Mesenchymal stem cell (in vitro differentiated cells and primary cell): ENCODE data around the gene KANSL3.

Source experiments
- DNase-seq: peaks from one replicate; pipeline ENCODE4 v3.0.0-alpha.2; 2013
- H2AFZ ChIP-seq: one replicate; pipeline ENCODE4 v1.6.1; 2013; ENCODE audit warnings: low read depth, mild to moderate bottlenecking, control low read depth, inconsistent platforms, low read length, moderate library complexity
- H2AK5ac ChIP-seq: 2 replicates; pipeline ENCODE4 v1.6.1; 2013; ENCODE audit warnings: low read length, moderate library complexity, mild to moderate bottlenecking, inconsistent platforms; ENCODE audit not compliant: severe bottlenecking
- H2BK120ac ChIP-seq: one replicate; pipeline ENCODE4 v1.6.1; 2013; ENCODE audit warnings: low read depth, mild to moderate bottlenecking, inconsistent platforms, low read length, moderate library complexity
- H2BK12ac ChIP-seq, 2 experiments: one replicate each; pipeline ENCODE4 v1.6.1; 2013; ENCODE audit warnings: inconsistent platforms in 2 of 2, low read length in 2 of 2, mild to moderate bottlenecking in 2 of 2, moderate library complexity in 2 of 2, control low read depth in 1 of 2
- H2BK15ac ChIP-seq: one replicate; pipeline ENCODE4 v1.6.1; 2013; ENCODE audit warnings: mild to moderate bottlenecking, low read depth, inconsistent platforms; ENCODE audit not compliant: poor library complexity, severe bottlenecking
- H2BK5ac ChIP-seq: 2 replicates; pipeline ENCODE4 v1.6.1; 2013; ENCODE audit warnings: low read depth, mild to moderate bottlenecking, low read length, control low read depth, inconsistent platforms; ENCODE audit not compliant: poor library complexity, severe bottlenecking
- H3K14ac ChIP-seq, 2 experiments: one replicate each; pipeline ENCODE4 v1.6.1; 2013; ENCODE audit warnings: inconsistent platforms in 2 of 2, low read length in 2 of 2, control low read depth in 1 of 2, mild to moderate bottlenecking in 1 of 2, moderate library complexity in 1 of 2
- H3K18ac ChIP-seq, 2 experiments: one replicate each; pipeline ENCODE4 v1.6.1; 2013; ENCODE audit warnings: inconsistent platforms in 2 of 2, low read length in 2 of 2, control low read depth in 1 of 2, low read depth in 1 of 2, mild to moderate bottlenecking in 1 of 2
- H3K23ac ChIP-seq, 2 experiments: one replicate each; pipeline ENCODE4 v1.6.1; 2013; ENCODE audit warnings: inconsistent platforms in 2 of 2, low read length in 2 of 2, mild to moderate bottlenecking in 2 of 2, moderate library complexity in 2 of 2, control low read depth in 1 of 2
- H3K27ac ChIP-seq: 2 replicates; pipeline ENCODE4 v1.5.1; 2013; ENCODE audit warnings: mild to moderate bottlenecking, moderate library complexity, low read length, control low read depth, inconsistent platforms; ENCODE audit not compliant: poor library complexity, severe bottlenecking
- H3K27me3 ChIP-seq, 2 experiments: 2 replicates each; pipeline versions ENCODE4 v1.6.1 to v1.7.0; 2013; ENCODE audit warnings: low read length in 2 of 2, mild to moderate bottlenecking in 2 of 2, moderate library complexity in 2 of 2, control low read depth in 1 of 2, inconsistent platforms in 1 of 2; ENCODE audit not compliant: control insufficient read depth in 1 of 2, insufficient read depth in 1 of 2
- H3K36me3 ChIP-seq, 2 experiments: 2 replicates each; pipeline versions ENCODE4 v1.6.1 to v1.7.0; 2013; ENCODE audit warnings: low read length in 2 of 2, control low read depth in 1 of 2, inconsistent platforms in 1 of 2, low read depth in 1 of 2, mild to moderate bottlenecking in 1 of 2; ENCODE audit not compliant: insufficient read depth in 2 of 2, control insufficient read depth in 1 of 2
- H3K4ac ChIP-seq, 2 experiments: one replicate each; pipeline ENCODE4 v1.6.1; 2013; ENCODE audit warnings: inconsistent platforms in 2 of 2, low read length in 2 of 2, mild to moderate bottlenecking in 2 of 2, moderate library complexity in 2 of 2, control low read depth in 1 of 2, low read depth in 1 of 2
- H3K4me1 ChIP-seq: 2 replicates; pipeline ENCODE4 v1.6.1; 2013; ENCODE audit warnings: low read depth, low read length, control low read depth; ENCODE audit not compliant: control insufficient read depth, insufficient read depth
- H3K4me2 ChIP-seq: 2 replicates; pipeline ENCODE4 v1.6.1; 2013; ENCODE audit warnings: low read length, mild to moderate bottlenecking, inconsistent platforms; ENCODE audit not compliant: poor library complexity, severe bottlenecking
- H3K4me3 ChIP-seq, 2 experiments: 2 replicates each; pipeline versions ENCODE4 v1.5.1 to v1.7.0; 2013; ENCODE audit warnings: low read length in 2 of 2, mild to moderate bottlenecking in 2 of 2, control low read depth in 1 of 2, low read depth in 1 of 2; ENCODE audit not compliant: insufficient read depth in 1 of 2
- H3K79me1 ChIP-seq: replicated peaks from 2 replicates; pipeline ENCODE4 v1.6.1; 2013; ENCODE audit warnings: mild to moderate bottlenecking, control low read depth, low read length, inconsistent platforms; ENCODE audit not compliant: poor library complexity, severe bottlenecking
- H3K9ac ChIP-seq: 2 replicates; pipeline ENCODE4 v1.7.0; 2013; ENCODE audit warnings: mild to moderate bottlenecking, low read length, moderate library complexity
- H3K9me3 ChIP-seq: 2 replicates; pipeline ENCODE4 v1.7.0; 2013; ENCODE audit warnings: mild to moderate bottlenecking, low read length; ENCODE audit not compliant: control insufficient read depth
- H4K8ac ChIP-seq: one replicate; pipeline ENCODE4 v1.6.1; 2013; ENCODE audit warnings: inconsistent platforms, mild to moderate bottlenecking, low read length, moderate library complexity
- H4K91ac ChIP-seq: one replicate; pipeline ENCODE4 v1.6.1; 2013; ENCODE audit warnings: mild to moderate bottlenecking, low read length, inconsistent platforms
- WGBS: methylation state at CpG from one replicate; pipeline ENCODE4 v1.1.7; 2013; ENCODE audit warnings: mixed read lengths; 5-methylcytosine and 5-hydroxymethylcytosine counted together

The KANSL3 gene

GRCh38 chr2:96549967-96550786 is 87.9 kb downstream of the KANSL3 start:
- Histone ChIP-seq H2BK12ac (no peak overlapping the region), H3K4me2 (no peak overlapping the region), H3K36me3 (peaks cover 51 to 53% of the 10 kb centered on the region in 2 experiments), H3K4me1 (peaks cover 10% of the 10 kb centered on the region), H3K14ac (no peak overlapping the region), H3K18ac (no peak overlapping the region), H2BK5ac (no peak overlapping the region), H3K4ac (no peak overlapping the region), H3K23ac (no peak overlapping the region), H2AK5ac (no peak overlapping the region), H2BK15ac (no peak overlapping the region), H3K9ac (no peak overlapping the region), H4K91ac (no peak overlapping the region), H3K27ac (no peak overlapping the region), H2BK120ac (no peak overlapping the region), H3K79me1 (peaks cover 4% of the 10 kb centered on the region), H3K4me3 (no peak overlapping the region), H3K27me3 (no peaks in the 10 kb centered on the region), H2AFZ (no peak overlapping the region), H4K8ac (no peak overlapping the region), H3K9me3 (no peaks in the 10 kb centered on the region)
- no peak for DNase-seq
- WGBS = 80% methylated on average over 53 of the region's 61 CpGs

GRCh38 chr2:96549466-96549785 is 88.7 kb downstream of the KANSL3 start:
- H2BK12ac ChIP-seq = no peak overlapping the region

GRCh38 chr2:96548558-96549465 is 89.3 kb downstream of the KANSL3 start:
- no peak overlapping the region for H4K91ac ChIP-seq
- no peaks in the 10 kb centered on the region for H3K4me1 ChIP-seq
- no peak overlapping the region for H3K18ac ChIP-seq
- H2BK120ac ChIP-seq = no peak overlapping the region
- H2BK5ac ChIP-seq = no peak overlapping the region
- no peaks in the 10 kb centered on the region for H3K9me3 ChIP-seq
- no peak overlapping the region for H3K27ac ChIP-seq
- H2BK12ac ChIP-seq = no peak overlapping the region
- H3K14ac ChIP-seq = no peak overlapping the region
- no peak overlapping the region for H4K8ac ChIP-seq
- DNase-seq = no peak
- H3K27me3 ChIP-seq = no peaks in the 10 kb centered on the region
- H3K4me3 ChIP-seq = no peak overlapping the region
- no peak overlapping the region for H2AK5ac ChIP-seq
- no peak overlapping the region for H3K23ac ChIP-seq
- no peak overlapping the region for H2AFZ ChIP-seq
- no peak overlapping the region for H3K4ac ChIP-seq
- peaks cover 51 to 53% of the 10 kb centered on the region in 2 experiments for H3K36me3 ChIP-seq
- H3K4me2 ChIP-seq = no peak overlapping the region
- peaks cover 9% of the 10 kb centered on the region for H3K79me1 ChIP-seq
- 84% methylated on average over 23 of the region's 24 CpGs for WGBS
- no peak overlapping the region for H3K9ac ChIP-seq
- H2BK15ac ChIP-seq = no peak overlapping the region

More at GRCh38 chr2:96549466-96549785, 88.7 kb downstream of the KANSL3 start:
- Histone ChIP-seq H3K9ac (no peak overlapping the region), H3K14ac (no peak overlapping the region), H2AK5ac (no peak overlapping the region), H3K23ac (no peak overlapping the region), H3K27me3 (no peaks in the 10 kb centered on the region), H3K36me3 (peaks cover 51 to 53% of the 10 kb centered on the region in 2 experiments), H3K4me3 (no peak overlapping the region), H4K91ac (no peak overlapping the region), H3K18ac (no peak overlapping the region), H3K4me2 (no peak overlapping the region), H2BK120ac (no peak overlapping the region), H3K79me1 (peaks cover 7% of the 10 kb centered on the region), H3K9me3 (no peaks in the 10 kb centered on the region), H3K27ac (no peak overlapping the region), H2BK5ac (no peak overlapping the region), H3K4me1 (peaks cover 3% of the 10 kb centered on the region), H2AFZ (no peak overlapping the region), H2BK15ac (no peak overlapping the region), H3K4ac (no peak overlapping the region), H4K8ac (no peak overlapping the region)
- 92% methylated on average over 3 of the region's 4 CpGs for WGBS
- no peak for DNase-seq

DNA sequence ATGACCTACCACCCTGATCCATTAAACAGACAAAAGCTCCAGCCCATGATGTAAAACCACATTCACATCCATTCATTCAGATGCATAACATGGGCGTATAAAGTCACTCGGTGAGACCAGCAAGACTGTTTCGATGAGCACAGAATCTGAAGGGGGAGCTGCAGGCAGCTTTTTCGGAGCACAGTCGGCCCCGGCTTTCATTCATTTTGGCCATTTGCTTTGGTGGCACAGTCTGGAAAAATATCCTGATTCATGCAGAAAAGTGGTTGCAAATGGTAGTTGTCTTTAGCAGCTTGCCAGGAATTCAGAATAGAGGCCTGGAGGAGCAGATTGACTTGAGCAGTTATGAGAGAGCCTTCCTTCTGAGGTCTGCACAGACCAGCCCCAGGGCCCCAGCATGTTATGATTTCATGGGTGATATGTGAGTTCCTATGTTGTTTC is 90.4 kb downstream of the KANSL3 start:
- H2BK120ac ChIP-seq = no peak overlapping the region
- no peak overlapping the region for H3K23ac ChIP-seq
- H3K9me3 ChIP-seq = no peaks in the 10 kb centered on the region
- peaks cover 51 to 56% of the 10 kb centered on the region in 2 experiments for H3K36me3 ChIP-seq
- H3K4ac ChIP-seq = no peak overlapping the region
- no peak overlapping the region for H4K91ac ChIP-seq
- DNase-seq = no peak
- no peak overlapping the region for H3K4me2 ChIP-seq
- H2BK15ac ChIP-seq = no peak overlapping the region
- 81% methylated on average over 6 of the region's 6 CpGs for WGBS
- H2BK12ac ChIP-seq = no peak overlapping the region
- H2BK5ac ChIP-seq = no peak overlapping the region
- H3K18ac ChIP-seq = no peak overlapping the region
- H4K8ac ChIP-seq = no peak overlapping the region
- H3K27ac ChIP-seq = no peak overlapping the region
- no peak overlapping the region for H2AK5ac ChIP-seq
- no peak overlapping the region for H2AFZ ChIP-seq
- no peak overlapping the region for H3K14ac ChIP-seq
- H3K27me3 ChIP-seq = no peaks in the 10 kb centered on the region
- H3K4me1 ChIP-seq = no peaks in the 10 kb centered on the region
- peaks cover 13% of the 10 kb centered on the region for H3K79me1 ChIP-seq
- H3K4me3 ChIP-seq = no peak overlapping the region
- no peak overlapping the region for H3K9ac ChIP-seq
